Upper lobe of left lung (tissue), 6 donors: Measurements from ENCODE around the gene EIF4G3. TPM values are rescaled to one million over a fixed set of nuclear protein-coding genes. Genes with fewer than 3 reads are reported as not detected.

Experiments used
- ATAC-seq, 2 donors: fragments of 200-7000 bp; cut with Tn5 transposase; one replicate each; pipeline ENCODE4 v1.9.1; 2022; ENCODE audit warnings: mild to moderate bottlenecking in 2 of 2, moderate library complexity in 2 of 2; ENCODE audit not compliant: low FRiP score in 2 of 2
- DNase-seq, 2 donors: peaks; one replicate each; pipeline ENCODE4 v3.0.0-alpha.2; 2019 to 2020
- H3K27ac ChIP-seq, 4 donors: fragments of 200-600 bp; sonication (generic); one replicate each; pipeline ENCODE4 v1.5.1; 2016 to 2019
- H3K27me3 ChIP-seq, 4 donors: fragments of 200-600 bp; sonication (generic); one replicate each; pipeline ENCODE4 v1.5.1; 2017 to 2019
- H3K36me3 ChIP-seq, 4 donors: fragments of 200-600 bp; sonication (generic); one replicate each; pipeline ENCODE4 v1.5.1; 2016 to 2019
- H3K4me1 ChIP-seq, 4 donors: fragments of 200-600 bp; sonication (generic); one replicate each; pipeline ENCODE4 v1.5.1; 2018 to 2019
- H3K4me3 ChIP-seq, 4 donors: fragments of 200-600 bp; sonication (generic); one replicate each; pipeline ENCODE4 v1.5.1; 2017 to 2019; ENCODE audit warnings: mild to moderate bottlenecking in 2 of 4, moderate library complexity in 1 of 4
- H3K9me3 ChIP-seq, 4 donors: fragments of 200-600 bp; sonication (generic); one replicate each; pipeline ENCODE4 v1.5.1; 2018 to 2019
- EP300 ChIP-seq, 4 donors: sonication (generic); formaldehyde crosslinking; IDR thresholded peaks; one replicate each; pipeline ENCODE4 v1.5.1; 2017; ENCODE audit warnings: antibody characterized with exemption in 4 of 4, control low read depth in 2 of 4
- POLR2A ChIP-seq, 4 donors: fragments of 450-650 bp; IDR thresholded peaks; one replicate each; pipeline ENCODE4 v1.5.1; 2016 to 2017; ENCODE audit warnings: antibody characterized with exemption in 4 of 4, mild to moderate bottlenecking in 2 of 4
- POLR2AphosphoS5 ChIP-seq, 2 donors: sonication (generic); formaldehyde crosslinking; IDR thresholded peaks; one replicate each; pipeline ENCODE4 v1.5.1; 2017; ENCODE audit warnings: antibody characterized with exemption in 2 of 2
- whole genome bisulfite sequencing, 2 donors: methylation state at CpG; one replicate each; pipeline ENCODE4 v1.1.5; 2017 to 2018; 5-methylcytosine and 5-hydroxymethylcytosine counted together
- small RNA-seq, 4 donors: library from RNA; depleted of rRNA; stranded (forward); fragments of <200 nt; gene quantifications; one replicate each; pipeline ENCODE3, GENCODE V24; 2016
- total RNA-seq, 6 donors: library from RNA; depleted of rRNA in 4 of 6; stranded (reverse); fragments of >200 nt in 4 of 6; gene quantifications; one replicate each; pipeline versions ENCODE4 v1.1.0 to v1.2.1, GENCODE V29; 2016 to 2021
- TF ChIP-seq, protein P1 (sequence below), 6 experiments: fragments of 450-650 bp in 4 of 6; fragments of 200-600 bp in 2 of 6; sonication (generic) in 2 of 6; IDR thresholded peaks; one replicate each; pipeline ENCODE4 v1.5.1; 2016 to 2019; ENCODE audit warnings: antibody characterized with exemption in 6 of 6
- donor health status: DM: no; HTN: no; CAD: no; lungs with moderate emphysema.
- donor health status: DM: no; HTN: yes; CAD: no; lungs with severe emphysema.

EIF4G3 gene
- total RNA-seq, 6 donors from 2014 or later, result 23.7 to 75.4 (median 38.3) TPM

DNA sequence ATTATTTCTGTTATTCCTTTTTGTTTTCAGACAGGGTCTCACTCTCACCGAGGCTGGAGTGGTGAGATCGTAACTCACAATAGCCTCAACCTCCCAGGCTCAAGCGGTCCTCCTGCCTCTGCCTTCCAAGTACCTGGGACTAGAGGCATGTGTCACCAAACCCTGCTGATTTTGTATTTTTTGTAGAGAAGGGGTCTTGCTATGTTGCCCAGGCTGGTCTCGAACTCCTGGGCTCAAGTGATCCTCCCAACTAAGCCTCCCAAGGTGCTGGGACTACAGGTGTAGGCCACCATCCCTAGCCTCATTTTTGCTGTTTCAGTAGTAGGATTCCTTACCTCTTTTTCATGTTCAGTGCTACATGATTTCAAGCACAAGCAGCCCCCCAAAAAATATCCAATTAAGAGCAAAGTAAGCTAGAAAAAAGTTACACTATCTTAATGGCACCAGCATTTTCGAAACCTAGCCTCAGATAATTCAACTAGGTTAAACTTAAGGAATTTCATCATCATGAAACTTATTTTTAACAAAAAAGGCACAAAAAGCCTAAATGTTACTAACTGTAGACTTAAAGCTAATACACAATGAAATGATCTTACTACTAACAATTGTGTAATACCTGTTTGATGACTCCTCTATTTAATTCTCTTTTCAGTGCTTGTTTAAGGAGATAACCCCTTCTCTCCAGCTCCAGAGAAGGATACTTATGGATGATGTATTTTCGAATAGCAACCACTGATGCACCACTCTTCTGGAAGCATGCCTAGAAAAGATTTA lies 406.2 kb downstream of the EIF4G3 start:
- H3K27me3 ChIP-seq, result no peaks in the 10 kb centered on the region
- no peak for ATAC-seq
- TF ChIP-seq, protein P1, sequence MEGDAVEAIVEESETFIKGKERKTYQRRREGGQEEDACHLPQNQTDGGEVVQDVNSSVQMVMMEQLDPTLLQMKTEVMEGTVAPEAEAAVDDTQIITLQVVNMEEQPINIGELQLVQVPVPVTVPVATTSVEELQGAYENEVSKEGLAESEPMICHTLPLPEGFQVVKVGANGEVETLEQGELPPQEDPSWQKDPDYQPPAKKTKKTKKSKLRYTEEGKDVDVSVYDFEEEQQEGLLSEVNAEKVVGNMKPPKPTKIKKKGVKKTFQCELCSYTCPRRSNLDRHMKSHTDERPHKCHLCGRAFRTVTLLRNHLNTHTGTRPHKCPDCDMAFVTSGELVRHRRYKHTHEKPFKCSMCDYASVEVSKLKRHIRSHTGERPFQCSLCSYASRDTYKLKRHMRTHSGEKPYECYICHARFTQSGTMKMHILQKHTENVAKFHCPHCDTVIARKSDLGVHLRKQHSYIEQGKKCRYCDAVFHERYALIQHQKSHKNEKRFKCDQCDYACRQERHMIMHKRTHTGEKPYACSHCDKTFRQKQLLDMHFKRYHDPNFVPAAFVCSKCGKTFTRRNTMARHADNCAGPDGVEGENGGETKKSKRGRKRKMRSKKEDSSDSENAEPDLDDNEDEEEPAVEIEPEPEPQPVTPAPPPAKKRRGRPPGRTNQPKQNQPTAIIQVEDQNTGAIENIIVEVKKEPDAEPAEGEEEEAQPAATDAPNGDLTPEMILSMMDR (IDR thresholded peaks at IDR 0.05), result no peak
- TF ChIP-seq EP300 (IDR thresholded peaks at IDR 0.05) (no peak), POLR2A (IDR thresholded peaks at IDR 0.05) (no peak), POLR2AphosphoS5 (IDR thresholded peaks at IDR 0.05) (no peak)
- H3K4me1 ChIP-seq, result no peaks in the 10 kb centered on the region
- H3K27ac ChIP-seq, result no peak overlapping the region
- WGBS, 2 donors, result 95 to 96% methylated on average over 6 of the region's 6 CpGs
- DNase-seq, result no peak
- no peaks in the 10 kb centered on the region for H3K9me3 ChIP-seq
- no peak overlapping the region for H3K4me3 ChIP-seq
- peaks cover 53 to 100% (median 79%) of the 10 kb centered on the region in 4 donors for H3K36me3 ChIP-seq

GRCh38 chr1:20767271-20767670 lies 409.4 kb downstream of the EIF4G3 start:
- Histone ChIP-seq H3K4me3 (no peak overlapping the region), H3K4me1 (no peaks in the 10 kb centered on the region), H3K36me3 (peaks cover 45 to 100% (median 81%) of the 10 kb centered on the region in 4 donors), H3K27me3 (no peaks in the 10 kb centered on the region), H3K27ac (no peak overlapping the region), H3K9me3 (no peaks in the 10 kb centered on the region)
- TF ChIP-seq POLR2AphosphoS5 (IDR thresholded peaks at IDR 0.05), result no peak
- TF ChIP-seq EP300 (IDR thresholded peaks at IDR 0.05), result no peak
- TF ChIP-seq POLR2A (IDR thresholded peaks at IDR 0.05), result no peak
- TF ChIP-seq, protein P1 (IDR thresholded peaks at IDR 0.05), result no peak
- no peak for DNase-seq
- ATAC-seq, result no peak

DNA sequence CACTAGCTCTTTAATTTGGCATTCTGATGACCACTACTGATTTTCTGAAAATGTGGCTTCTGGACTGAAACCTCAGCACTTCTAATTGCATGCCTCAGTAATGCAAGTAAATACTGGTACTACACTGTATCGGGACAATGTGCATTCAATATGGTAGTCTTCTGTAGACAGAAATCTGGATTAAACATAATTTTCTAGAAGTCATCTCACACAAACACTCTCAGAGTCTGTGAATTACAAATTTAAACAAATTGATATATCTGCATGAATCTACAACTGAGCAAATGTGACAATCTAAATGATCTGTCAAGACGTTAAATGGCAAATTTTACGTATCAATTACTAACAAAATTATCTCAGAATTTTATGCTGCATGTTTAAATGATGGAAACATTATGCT lies 413.3 kb downstream of the EIF4G3 start:
- Histone ChIP-seq H3K36me3 (peaks cover 30 to 100% (median 81%) of the 10 kb centered on the region in 4 donors), H3K27me3 (no peaks in the 10 kb centered on the region), H3K9me3 (no peaks in the 10 kb centered on the region), H3K27ac (no peak overlapping the region), H3K4me1 (no peaks in the 10 kb centered on the region), H3K4me3 (no peak overlapping the region)
- no peak for TF ChIP-seq POLR2A (IDR thresholded peaks at IDR 0.05)
- TF ChIP-seq POLR2AphosphoS5 (IDR thresholded peaks at IDR 0.05), result no peak
- TF ChIP-seq EP300 (IDR thresholded peaks at IDR 0.05), result no peak
- TF ChIP-seq, protein P1 (IDR thresholded peaks at IDR 0.05), result no peak
- 98 to 99% methylated on average over 3 of the region's 3 CpGs for WGBS, 2 donors
- ATAC-seq (no peak), DNase-seq (no peak)

DNA sequence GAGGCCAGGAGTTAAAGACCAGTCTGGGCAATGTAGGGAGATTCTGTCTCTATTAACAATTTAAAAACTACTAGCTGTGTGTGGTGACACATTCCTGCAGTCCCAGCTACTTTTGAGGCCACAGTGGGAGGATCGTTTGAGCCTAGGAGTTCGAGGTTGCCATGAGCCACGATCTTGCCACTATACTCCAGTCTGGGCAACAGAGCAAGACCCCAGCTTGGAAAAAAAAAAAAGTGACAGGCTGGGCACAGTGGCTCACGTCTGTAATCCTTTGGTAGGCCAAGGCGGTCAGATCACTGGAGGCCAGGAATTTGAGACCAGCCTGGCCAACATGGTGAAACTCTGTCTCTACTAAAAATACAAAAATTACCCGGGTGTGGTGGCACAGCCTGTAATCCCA lies 416.4 kb downstream of the EIF4G3 start:
- ATAC-seq (no peak), DNase-seq (no peak)
- Histone ChIP-seq H3K36me3 (peaks cover 25 to 100% (median 84%) of the 10 kb centered on the region in 4 donors), H3K4me3 (no peak overlapping the region), H3K9me3 (no peaks in the 10 kb centered on the region), H3K27ac (no peak overlapping the region), H3K4me1 (no peaks in the 10 kb centered on the region), H3K27me3 (no peaks in the 10 kb centered on the region)
- WGBS, 2 donors, result 94 to 97% methylated on average over 6 of the region's 6 CpGs
- TF ChIP-seq POLR2AphosphoS5 (IDR thresholded peaks at IDR 0.05) (no peak), POLR2A (IDR thresholded peaks at IDR 0.05) (no peak), EP300 (IDR thresholded peaks at IDR 0.05) (no peak)
- TF ChIP-seq, protein P1 (IDR thresholded peaks at IDR 0.05), result no peak

Small RNA genes lying within 50 kb of the gene (small RNA-seq; reads per million reads assigned to genes)
- gene AL627311.1 (0 reads per million in 4 donors), gene MIR1256 (0 reads per million in 4 donors), gene RNU7-200P (0 reads per million in 4 donors)

Other genes with a start within 250 kb of the EIF4G3 start
- 100 to 1,000 TPM in 1 of 6 donors, 10 to 100 TPM in 5; 55.8 to 120 (median 74.8) TPM for gene ECE1, start 113.6 kb upstream of the EIF4G3 start, total RNA-seq